Right lobe of liver (tissue), 4 donors: Measurements from ENCODE around the gene SNAPC2.

Experiments
- POLR2A ChIP-seq: fragments of 450-650 bp; IDR thresholded peaks from one replicate; pipeline ENCODE4 v1.6.1; 2017; ENCODE audit warnings: antibody characterized with exemption, mild to moderate bottlenecking
- TF ChIP-seq, protein P1 (sequence below), 4 donors: fragments of 200-600 bp in 3 of 4; fragments of 450-650 bp in 1 of 4; IDR thresholded peaks; one replicate each; pipeline versions ENCODE4 v1.5.1 to v1.8.0; 2016 to 2022; ENCODE audit warnings: antibody characterized with exemption in 4 of 4, mild to moderate bottlenecking in 2 of 4
- donor health status: DM: no; HTN: no; CAD: no.
- donor health status: DM: no; HTN: no; CAD: no.
- donor health status: DM: no; HTN: yes; CAD: no.

DNA sequence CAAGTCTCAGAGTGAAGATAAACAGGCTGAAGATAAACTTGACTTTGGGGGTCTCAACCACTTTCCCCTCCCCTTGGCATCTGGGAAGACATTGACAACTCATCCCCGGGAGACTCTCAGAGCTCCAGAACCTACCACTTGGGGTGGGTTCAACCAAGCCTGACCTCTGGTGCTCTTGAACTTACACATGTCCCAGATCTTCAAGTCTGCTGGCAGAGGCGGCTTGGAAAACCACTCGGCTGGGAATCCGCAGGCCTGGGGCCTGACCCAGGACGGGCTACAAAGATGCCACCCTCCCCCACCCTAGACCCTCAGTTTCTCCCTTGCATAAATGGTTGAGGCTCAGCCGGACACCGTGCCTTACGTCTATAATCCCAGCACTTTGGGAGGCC, 31.3 kb upstream of the SNAPC2 start:
- TF ChIP-seq, protein P1, sequence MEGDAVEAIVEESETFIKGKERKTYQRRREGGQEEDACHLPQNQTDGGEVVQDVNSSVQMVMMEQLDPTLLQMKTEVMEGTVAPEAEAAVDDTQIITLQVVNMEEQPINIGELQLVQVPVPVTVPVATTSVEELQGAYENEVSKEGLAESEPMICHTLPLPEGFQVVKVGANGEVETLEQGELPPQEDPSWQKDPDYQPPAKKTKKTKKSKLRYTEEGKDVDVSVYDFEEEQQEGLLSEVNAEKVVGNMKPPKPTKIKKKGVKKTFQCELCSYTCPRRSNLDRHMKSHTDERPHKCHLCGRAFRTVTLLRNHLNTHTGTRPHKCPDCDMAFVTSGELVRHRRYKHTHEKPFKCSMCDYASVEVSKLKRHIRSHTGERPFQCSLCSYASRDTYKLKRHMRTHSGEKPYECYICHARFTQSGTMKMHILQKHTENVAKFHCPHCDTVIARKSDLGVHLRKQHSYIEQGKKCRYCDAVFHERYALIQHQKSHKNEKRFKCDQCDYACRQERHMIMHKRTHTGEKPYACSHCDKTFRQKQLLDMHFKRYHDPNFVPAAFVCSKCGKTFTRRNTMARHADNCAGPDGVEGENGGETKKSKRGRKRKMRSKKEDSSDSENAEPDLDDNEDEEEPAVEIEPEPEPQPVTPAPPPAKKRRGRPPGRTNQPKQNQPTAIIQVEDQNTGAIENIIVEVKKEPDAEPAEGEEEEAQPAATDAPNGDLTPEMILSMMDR (IDR thresholded peaks at IDR 0.05): no peak
- no peak for TF ChIP-seq POLR2A
